ENCODE results near the gene PKD1.

The PKD1 gene

DNA sequence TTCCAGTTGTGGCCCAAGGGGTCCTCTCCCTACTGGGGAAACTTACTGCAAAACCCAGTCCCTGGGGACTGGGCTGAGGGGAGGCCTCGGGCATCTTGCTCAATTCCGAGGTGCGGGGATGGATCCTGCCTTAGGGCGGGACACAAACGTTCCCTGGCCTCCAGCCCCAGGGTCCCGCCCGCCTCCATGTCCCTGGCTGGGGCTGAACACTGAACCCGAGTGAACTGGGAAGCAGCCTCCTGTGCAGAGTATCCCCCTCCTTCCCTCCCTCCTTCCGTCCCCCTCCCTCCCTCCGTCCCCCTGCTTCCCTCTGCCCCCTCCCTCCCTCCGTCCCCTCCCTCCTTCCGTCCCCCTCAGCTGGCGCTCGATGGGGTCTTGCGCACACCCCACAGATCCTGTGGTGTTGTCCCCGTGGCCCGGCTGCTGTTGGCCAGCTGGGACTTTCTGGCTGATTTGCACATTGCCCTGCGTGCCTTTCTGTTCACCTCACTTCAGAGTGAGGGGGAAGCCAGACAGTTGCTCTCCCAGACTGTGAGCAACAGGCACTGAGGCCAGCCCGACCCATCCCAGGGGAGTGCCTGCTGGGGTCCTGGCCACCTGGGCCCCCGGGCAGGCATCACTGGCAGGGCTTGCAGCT, 25.3 kb upstream of the PKD1 start:
- ATAC-seq = peak; percentile 54
- H3K27me3 Mint-ChIP-seq = no peaks in the 10 kb centered on the region
- H3K27ac Mint-ChIP-seq = peak overlapping the region; percentile 82
- H3K36me3 Mint-ChIP-seq = peaks cover 3% of the 10 kb centered on the region
- no peaks in the 10 kb centered on the region for H3K9me3 Mint-ChIP-seq
- H3K4me3 Mint-ChIP-seq = peak overlapping the region; percentile 70
- peaks cover 58% of the 10 kb centered on the region for H3K4me1 Mint-ChIP-seq

DNA sequence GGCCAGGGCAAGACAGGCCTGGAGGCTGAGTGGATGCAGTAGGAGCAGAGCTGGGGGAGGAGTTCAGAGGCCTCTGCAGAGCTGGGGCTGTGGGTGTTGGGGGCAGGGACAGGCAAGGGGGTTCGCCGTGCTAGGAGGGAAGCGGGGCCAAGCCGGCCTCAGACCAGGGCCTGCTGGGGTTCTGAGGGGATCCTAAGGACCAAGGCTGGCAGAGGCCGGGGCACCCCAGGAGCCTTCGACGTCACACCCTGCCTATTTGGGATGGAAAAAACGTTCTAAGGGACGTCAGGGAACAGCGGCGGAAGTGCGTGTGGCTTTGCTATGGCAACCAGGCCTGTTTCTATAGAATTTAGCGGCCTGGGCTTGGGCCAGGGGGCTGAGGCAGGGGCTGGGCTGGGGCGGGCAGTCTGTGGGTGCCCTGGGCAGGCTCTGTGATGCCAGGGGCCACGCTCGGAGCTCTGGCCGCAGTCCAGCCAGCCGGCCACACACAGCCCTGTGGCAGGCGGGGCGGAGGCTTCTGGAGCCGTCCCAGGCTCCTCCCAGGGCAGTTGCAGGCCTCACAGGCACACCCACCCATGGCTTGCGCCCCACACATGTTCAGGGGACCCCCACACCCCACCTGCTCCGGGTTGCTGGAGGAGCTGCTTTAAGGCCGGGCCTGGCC, 23.6 kb upstream of the PKD1 start:
- Mint-ChIP-seq H3K9me3 (no peaks in the 10 kb centered on the region), H3K27ac (peak overlapping the region; percentile 84), H3K36me3 (peaks cover 1% of the 10 kb centered on the region), H3K4me1 (peaks cover 59% of the 10 kb centered on the region), H3K4me3 (peak overlapping the region; percentile 57), H3K27me3 (no peaks in the 10 kb centered on the region)
- ATAC-seq = no peak

DNA sequence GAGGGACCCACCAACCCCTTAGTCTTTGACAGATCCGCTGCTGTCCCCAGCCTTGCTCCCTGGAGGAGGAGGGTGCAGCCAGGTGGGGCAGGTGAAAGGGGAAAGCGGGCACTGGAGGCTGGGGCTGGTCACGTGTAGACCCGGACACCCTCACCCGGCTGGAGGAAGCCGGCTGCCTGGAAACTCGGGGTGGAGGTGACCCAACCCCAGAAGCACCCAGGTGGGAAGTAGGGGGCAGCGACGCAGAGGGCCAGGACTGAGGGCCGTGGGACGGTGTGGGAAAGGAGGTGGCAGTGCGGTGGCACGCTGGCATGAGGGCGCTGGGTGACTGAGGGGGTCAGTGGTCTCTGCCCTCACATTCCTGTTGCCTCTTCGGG, 22.6 kb upstream of the PKD1 start:
- H3K27ac Mint-ChIP-seq = peak overlapping the region; percentile 84
- no peak for ATAC-seq
- H3K4me3 Mint-ChIP-seq = peak overlapping the region; percentile 95
- peaks cover 12% of the 10 kb centered on the region for H3K36me3 Mint-ChIP-seq
- H3K9me3 Mint-ChIP-seq = no peaks in the 10 kb centered on the region
- peaks cover 70% of the 10 kb centered on the region for H3K4me1 Mint-ChIP-seq
- no peaks in the 10 kb centered on the region for H3K27me3 Mint-ChIP-seq

DNA sequence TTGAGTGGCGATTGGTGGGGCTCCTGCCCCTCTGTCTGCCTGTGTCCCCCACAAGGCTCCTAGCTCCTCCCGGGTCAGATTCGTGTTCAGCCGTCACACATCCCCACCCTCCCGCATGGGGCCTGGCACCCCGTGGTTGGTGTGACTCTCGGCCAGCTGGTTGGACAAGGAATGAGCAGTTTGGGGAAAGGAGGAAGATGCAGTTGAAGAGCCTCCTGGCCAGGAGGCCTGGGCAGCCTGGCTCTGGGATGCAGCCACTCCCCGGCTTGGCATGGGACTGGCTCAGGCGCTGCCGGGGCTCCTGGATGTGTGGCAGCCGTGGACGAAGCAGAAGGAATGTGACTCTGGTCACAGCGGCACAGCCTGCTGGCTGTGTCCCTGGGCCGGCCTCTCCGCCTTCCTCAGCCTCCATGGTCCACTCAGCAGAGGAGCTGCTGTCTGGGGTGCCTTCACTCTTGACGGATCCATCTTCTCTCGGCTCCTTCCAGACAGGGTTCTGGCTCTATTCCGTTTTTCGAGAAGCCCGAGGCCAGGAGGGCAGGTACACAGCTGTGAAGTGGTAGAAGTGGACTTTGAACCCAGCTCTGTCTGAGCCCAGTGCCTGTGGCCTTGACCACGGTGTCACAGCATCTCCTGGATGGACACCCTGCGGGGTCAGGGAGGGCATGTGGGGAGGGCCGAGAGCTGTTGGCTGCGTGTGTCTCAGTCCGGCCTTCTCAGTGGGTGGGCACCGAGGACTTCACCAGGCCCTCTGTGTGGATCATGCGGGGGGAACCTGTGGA, 22.0 kb upstream of the PKD1 start:
- no peaks in the 10 kb centered on the region for H3K9me3 Mint-ChIP-seq
- H3K4me1 Mint-ChIP-seq = peaks cover 76% of the 10 kb centered on the region
- peak overlapping the region; percentile 95 for H3K4me3 Mint-ChIP-seq
- ATAC-seq = no peak
- no peaks in the 10 kb centered on the region for H3K27me3 Mint-ChIP-seq
- peaks cover 17% of the 10 kb centered on the region for H3K36me3 Mint-ChIP-seq
- peak overlapping the region; percentile 84 for H3K27ac Mint-ChIP-seq

DNA sequence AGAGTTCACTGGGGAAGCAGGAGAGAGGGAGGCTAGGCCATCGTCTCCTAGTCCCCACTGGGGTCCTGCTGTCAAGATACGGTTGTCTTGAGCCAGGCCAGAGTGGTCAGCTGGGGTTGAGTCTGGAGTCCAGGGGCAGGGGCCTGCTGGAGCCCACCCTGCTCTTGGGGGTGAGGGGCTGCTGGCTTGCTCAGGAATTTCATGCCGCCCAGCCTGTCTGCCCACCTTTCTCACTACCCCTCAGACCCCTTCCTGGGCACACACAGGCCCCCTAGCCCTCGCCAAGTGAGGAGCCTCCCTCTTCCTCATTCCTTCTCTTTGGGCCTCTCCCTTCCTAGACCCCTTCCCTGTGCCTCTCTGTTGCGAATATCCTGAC, 21.1 kb upstream of the PKD1 start:
- no peak for ATAC-seq
- peak overlapping the region; percentile 84 for H3K27ac Mint-ChIP-seq
- H3K4me1 Mint-ChIP-seq = peaks cover 76% of the 10 kb centered on the region
- H3K9me3 Mint-ChIP-seq = no peaks in the 10 kb centered on the region
- peaks cover 22% of the 10 kb centered on the region for H3K36me3 Mint-ChIP-seq
- peak overlapping the region; percentile 95 for H3K4me3 Mint-ChIP-seq
- no peaks in the 10 kb centered on the region for H3K27me3 Mint-ChIP-seq

DNA sequence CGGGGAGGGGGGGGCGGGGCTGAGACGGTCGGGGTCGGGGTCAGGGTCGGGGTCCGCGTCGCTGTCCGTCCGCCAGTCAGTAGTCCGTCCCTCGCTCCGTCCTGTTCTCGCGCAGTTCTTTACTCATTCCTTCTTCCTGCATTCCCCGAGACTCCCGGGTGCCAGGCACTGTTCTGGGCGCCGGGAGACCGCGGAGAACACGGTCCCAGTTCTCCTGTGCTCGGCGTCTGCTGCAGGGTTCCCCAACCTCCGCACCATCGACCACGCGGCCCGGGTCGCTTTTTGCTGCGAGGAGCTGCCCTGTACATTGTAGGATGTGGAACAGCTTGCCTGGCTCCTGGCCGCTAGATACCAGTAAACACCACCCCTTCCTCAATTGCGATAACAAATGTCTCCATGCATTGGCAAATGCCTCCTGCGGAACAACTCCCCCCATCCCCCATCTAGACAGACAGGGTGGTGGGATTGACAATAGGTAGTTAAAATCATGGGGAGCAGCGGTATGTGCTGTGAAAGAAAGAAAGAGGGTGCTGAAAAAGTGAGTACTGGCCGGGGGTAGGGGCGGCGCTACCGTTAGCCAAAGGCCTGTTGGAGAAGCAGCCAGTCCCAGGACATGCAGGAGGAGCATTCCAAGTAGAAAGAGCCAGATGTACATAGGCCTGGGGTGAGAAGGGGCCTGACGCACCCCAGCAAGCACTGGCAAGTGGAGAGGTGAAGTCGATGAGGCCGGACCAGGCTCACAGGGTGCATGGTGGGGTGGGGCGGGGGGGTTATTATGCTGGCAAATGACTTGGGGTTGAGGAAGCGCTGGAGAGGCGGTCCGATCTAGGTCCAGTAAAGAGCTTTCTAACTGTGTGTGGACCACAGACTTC, 20.5 kb upstream of the PKD1 start:
- no peaks in the 10 kb centered on the region for H3K9me3 Mint-ChIP-seq
- peak overlapping the region; percentile 84 for H3K27ac Mint-ChIP-seq
- no peaks in the 10 kb centered on the region for H3K27me3 Mint-ChIP-seq
- H3K4me3 Mint-ChIP-seq = peak overlapping the region; percentile 95
- no peak for ATAC-seq
- peaks cover 76% of the 10 kb centered on the region for H3K4me1 Mint-ChIP-seq
- H3K36me3 Mint-ChIP-seq = peaks cover 26% of the 10 kb centered on the region

DNA sequence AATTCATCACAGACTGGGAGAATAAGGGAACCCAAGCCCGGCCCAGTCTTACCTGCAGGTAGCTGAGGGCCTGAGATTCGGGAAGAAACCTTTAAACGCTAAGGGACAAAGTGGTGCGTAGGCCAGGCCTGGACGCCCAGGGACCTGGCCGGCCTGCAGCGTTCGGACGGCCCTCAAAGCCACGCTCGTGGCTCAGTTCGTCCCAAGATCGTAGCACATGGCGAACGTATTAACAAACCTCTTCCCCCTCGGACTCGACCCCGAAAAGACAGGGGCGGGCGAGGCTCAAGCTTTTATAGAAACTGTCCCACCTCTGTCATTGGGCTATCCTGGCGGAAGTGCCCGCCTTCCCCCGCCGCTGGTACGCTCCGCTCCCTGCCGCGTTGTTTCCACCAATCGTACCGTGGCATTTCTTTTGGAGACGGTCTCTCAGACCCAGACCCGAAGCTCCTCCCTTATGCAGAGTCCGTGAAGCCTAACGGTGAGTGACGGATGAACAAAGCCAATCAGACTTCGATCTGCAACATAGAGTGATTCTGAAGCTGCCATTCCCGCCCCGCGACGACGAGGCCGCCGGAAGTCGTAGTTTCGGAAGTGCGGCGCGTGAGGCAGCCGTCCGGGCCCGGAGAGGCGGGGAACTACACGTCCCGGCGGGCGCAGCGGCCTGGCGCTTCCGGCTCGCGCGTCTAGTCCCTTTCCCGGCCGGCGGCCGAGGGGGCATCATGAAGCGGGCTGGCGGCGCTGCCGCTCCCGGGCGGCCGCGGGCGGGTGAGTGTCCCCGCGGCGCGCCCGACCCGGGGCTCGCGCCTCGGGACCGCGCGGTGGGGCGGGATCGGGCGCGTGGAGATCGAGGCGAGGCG, 19.6 kb upstream of the PKD1 start, which contains the start of gene TRAF7:
Gene TRAF7 (plus strand): TSS at position 692 of the 860 bp plus-strand sequence. CDS start 8,139 bp downstream, outside the sequence.
- Mint-ChIP-seq H3K27ac (peak within 1 kb of the TSS; percentile 84), H3K9me3 (no peaks in the 10 kb centered on the region), H3K4me1 (peaks cover 76% of the 10 kb centered on the region), H3K36me3 (peaks cover 29% of the 10 kb centered on the region), H3K27me3 (no peaks in the 10 kb centered on the region), H3K4me3 (peak within 1 kb of the TSS; percentile 95)
- peak; percentile 95 for ATAC-seq

DNA sequence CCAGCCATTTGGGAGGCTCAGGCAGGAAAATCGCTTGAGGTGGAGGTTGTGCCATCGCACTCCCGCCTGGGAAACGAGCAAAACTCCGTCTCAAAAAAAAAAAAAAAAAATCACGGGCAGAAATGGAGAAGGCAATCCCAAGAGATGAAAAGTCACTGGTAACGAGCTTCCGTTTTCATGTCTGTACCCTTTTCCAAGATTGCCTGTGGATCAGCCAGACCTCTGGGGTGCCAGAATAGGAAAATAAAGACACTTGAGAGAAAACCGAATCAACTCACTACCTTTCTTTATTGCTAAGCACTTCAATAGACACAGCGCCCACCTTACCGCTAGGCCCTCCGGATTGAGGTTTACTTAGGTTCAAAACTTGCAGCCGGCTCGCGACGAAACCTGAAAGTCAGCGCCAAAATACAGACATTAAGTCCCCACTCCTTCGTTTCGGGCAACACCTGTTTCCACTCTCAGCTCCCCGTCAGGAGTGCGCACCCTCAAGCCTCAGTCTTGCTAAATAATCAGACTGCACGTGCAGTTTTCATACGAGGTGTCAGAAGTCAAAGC, 18.9 kb upstream of the PKD1 start:
- Mint-ChIP-seq H3K36me3 (peaks cover 29% of the 10 kb centered on the region), H3K4me1 (peaks cover 78% of the 10 kb centered on the region), H3K27me3 (no peaks in the 10 kb centered on the region), H3K4me3 (peak overlapping the region; percentile 67), H3K27ac (peak overlapping the region; percentile 84), H3K9me3 (no peaks in the 10 kb centered on the region)
- ATAC-seq = no peak

DNA sequence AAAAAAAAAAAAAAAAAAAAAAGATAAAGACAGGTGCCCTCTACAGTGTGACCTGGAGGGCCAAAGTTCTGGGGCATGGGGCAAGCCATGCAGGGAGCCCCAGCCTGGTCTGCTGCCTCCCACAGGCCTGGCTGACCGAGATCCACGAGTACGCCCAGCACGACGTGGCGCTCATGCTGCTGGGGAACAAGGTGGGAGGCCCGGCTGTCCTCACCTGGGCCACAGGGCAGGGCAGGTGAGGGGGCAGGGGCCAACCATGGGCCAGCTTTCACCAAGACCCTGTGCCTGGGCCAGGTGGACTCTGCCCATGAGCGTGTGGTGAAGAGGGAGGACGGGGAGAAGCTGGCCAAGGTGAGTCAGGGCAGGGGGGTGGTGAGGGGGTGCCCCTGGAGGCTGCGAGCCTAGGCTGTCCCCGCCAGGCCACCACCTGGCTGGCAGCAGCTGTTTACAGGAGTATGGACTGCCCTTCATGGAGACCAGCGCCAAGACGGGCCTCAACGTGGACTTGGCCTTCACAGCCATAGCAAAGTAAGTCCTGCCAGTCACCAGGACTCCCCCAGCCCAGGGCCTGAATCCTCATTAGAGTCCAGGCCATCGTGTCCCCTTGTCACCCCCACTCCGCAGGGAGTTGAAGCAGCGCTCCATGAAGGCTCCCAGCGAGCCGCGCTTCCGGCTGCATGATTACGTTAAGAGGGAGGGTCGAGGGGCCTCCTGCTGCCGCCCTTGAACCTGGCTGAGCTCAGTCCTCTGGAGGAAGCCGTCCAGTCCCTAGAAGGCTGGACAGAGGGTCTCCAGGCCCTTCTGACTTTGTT, 17.2 kb upstream of the PKD1 start:
- Mint-ChIP-seq H3K4me3 (peak overlapping the region; percentile 67), H3K27me3 (no peaks in the 10 kb centered on the region), H3K27ac (peak overlapping the region; percentile 84), H3K36me3 (peaks cover 29% of the 10 kb centered on the region), H3K9me3 (no peaks in the 10 kb centered on the region), H3K4me1 (peaks cover 70% of the 10 kb centered on the region)
- ATAC-seq = no peak

DNA sequence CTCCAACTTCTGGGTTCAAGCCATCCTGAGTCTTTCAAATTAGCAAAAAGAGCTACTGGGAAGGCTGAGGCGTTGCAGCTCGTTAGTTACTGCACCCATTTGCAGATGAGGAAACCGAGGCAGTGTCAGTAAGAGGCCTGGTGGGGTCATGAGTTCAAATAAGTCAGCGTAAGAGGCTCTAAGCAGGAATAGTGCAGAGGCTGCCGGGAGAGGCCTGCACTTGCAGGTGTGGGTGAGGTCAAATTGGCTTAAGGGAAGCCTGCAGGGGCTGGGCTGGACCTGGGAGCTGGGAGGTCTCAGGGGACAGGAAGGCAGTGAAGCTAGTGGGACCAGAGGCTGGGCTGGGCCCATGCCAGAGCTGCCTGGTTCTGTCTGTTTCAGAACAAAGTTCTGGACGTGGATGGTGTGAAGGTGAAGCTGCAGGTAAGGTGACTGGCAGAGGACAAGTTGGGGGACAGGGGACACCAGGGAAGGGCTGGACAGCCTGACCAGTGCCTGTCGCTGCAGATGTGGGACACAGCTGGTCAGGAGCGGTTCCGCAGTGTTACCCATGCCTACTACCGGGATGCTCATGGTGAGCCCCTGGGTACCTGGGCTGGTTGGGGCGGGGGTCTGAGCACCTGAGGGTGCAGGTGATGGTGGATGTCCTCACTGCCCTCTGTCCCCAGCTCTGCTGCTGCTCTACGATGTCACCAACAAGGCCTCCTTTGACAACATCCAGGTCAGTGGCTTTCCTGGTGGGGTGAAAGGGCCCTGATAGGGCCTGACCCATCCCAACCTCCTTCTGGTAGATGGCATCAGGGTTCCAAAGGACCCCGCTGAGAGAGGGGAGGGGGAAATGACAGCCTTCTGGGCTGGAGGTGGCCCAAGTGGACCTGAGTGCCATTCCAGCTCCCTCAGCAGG, 15.7 kb upstream of the PKD1 start:
- no peak for ATAC-seq
- H3K4me1 Mint-ChIP-seq = peaks cover 55% of the 10 kb centered on the region
- H3K4me3 Mint-ChIP-seq = peak overlapping the region; percentile 67
- no peaks in the 10 kb centered on the region for H3K27me3 Mint-ChIP-seq
- peaks cover 29% of the 10 kb centered on the region for H3K36me3 Mint-ChIP-seq
- no peaks in the 10 kb centered on the region for H3K9me3 Mint-ChIP-seq
- H3K27ac Mint-ChIP-seq = peak overlapping the region; percentile 84

DNA sequence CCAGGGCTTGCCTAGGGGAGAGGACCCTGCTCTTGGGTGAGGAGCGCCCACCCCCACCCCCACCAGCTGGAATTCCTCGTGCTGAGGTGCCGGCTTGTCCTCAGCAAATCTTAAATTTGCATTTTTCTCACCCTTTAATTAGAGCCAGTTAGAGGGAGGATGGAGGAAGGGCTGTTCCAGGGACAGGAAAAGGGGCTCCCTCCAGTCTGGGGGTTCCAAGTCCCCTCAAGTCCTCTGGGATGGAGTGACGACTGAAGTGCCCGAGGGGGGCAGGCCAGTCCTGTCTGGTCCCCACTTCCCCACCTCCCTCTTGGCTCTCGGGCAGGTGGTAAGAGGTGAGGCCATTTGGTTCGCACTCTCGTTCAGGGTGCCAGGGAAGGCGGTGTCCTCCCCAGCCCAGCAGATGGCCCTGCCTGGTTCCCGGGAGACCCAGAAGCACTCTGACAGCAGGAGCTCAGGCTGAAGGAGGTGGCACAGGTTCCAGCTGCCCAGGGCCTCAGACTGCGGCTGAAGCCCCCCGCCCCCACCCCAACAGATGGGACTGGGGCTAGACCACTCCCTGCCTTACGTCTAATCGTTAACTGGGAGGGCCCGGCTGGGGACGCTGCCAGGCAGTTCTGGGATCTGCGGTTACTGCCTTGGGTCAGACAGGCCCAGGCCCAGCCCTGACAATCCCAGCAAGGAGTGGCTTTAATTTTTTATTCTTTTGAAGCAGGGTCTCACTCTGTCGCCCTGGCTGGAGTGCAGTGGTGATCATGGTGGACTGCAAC, 14.9 kb upstream of the PKD1 start:
- peak overlapping the region; percentile 67 for H3K4me3 Mint-ChIP-seq
- peak overlapping the region; percentile 84 for H3K27ac Mint-ChIP-seq
- H3K4me1 Mint-ChIP-seq = peaks cover 50% of the 10 kb centered on the region
- no peaks in the 10 kb centered on the region for H3K9me3 Mint-ChIP-seq
- H3K27me3 Mint-ChIP-seq = no peaks in the 10 kb centered on the region
- H3K36me3 Mint-ChIP-seq = peaks cover 29% of the 10 kb centered on the region
- no peak for ATAC-seq

Data from stimulated activated memory B cell treated with anti-CD40 and anti-IgM and Interleukin-4, amounts not matched to agents 10 μg/mL and 1 μg/mL and 100 μg/mL, for 72 hours (primary cell).